ENCODE results near the gene KLK15.

Gene KLK15

DNA sequence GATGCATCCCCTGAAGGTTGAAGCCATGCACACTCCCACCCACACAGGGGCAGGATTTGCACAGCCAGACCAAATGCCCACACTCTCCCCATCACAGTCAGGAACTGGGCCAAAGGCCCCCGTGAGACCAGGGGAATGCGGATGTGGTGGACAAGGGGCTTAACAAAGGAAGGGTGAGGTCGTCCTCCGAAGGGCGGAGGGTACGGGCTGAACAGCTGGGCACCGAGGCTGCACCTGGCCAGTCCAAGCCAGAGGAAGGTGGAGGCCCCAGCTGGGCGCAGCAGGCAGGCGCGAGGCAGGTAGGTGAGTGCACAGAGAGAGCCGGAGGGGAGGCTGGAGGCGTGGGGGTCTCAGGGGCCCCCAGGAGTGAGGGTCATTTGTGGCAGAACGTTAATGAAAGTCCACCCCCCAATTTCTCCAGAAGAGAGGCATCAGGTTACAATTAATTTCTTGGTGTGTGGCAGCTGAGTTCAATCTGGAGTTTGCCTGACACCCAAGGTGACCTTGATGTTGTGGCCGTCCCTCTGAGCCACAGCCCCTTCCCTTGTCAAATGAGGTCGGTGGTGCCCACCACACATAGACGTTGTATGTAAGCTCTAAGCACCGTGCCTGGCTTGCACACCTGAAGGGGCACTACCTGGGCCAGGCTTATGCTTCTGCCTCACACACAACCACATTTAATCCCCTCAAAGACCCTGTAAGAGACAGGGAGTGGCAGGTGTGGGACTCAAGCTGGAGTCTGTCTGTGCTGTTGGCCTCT, 2.9 kb downstream of the KLK15 start:
- Histone ChIP-seq H2BK5ac (ENCODE audit: low read depth, low read length, poor library complexity) (no peak overlapping the region), H3K9me3 (ENCODE audit: insufficient read depth, low read depth, low read length) (peaks cover 8% of the 10 kb centered on the region), H2BK120ac (ENCODE audit: insufficient read depth, low read length, poor library complexity) (no peak overlapping the region), H3K14ac (ENCODE audit: low read length) (no peak overlapping the region), H3K4me2 (ENCODE audit: low read length) (no peak overlapping the region), H3K23ac (ENCODE audit: low read length) (no peak overlapping the region), H4K12ac (ENCODE audit: low read depth, low read length) (no peak overlapping the region), H3K36me3 (ENCODE audit: control insufficient read depth in 1 of 2, insufficient read depth in 2 of 2, low read length in 2 of 2) (no peaks in the 10 kb centered on the region), H3K18ac (ENCODE audit: low read length) (no peak overlapping the region), H3K4ac (ENCODE audit: low read depth, low read length) (no peak overlapping the region), H3K27me3 (ENCODE audit: insufficient read depth, low read length) (no peaks in the 10 kb centered on the region), H4K8ac (ENCODE audit: low read depth, low read length) (no peak overlapping the region), H3K4me1 (ENCODE audit: control insufficient read depth in 1 of 2, insufficient read depth in 2 of 2, low read length in 2 of 2) (peaks cover under 1 to 2% of the 10 kb centered on the region in 2 experiments), H3K79me2 (ENCODE audit: control insufficient read depth, insufficient read depth, low read length, poor library complexity) (no peaks in the 10 kb centered on the region), H3K9ac (ENCODE audit: low read length) (no peak overlapping the region), H4K91ac (ENCODE audit: low read depth, low read length) (no peak overlapping the region), H2BK12ac (ENCODE audit: low read length) (no peak overlapping the region), H3K27ac (ENCODE audit: low read depth, low read length) (no peak overlapping the region), H3K4me3 (ENCODE audit: low read depth, low read length) (no peak overlapping the region), H2AFZ (ENCODE audit: insufficient read depth, low read length, poor library complexity) (no peak overlapping the region), H2AK5ac (ENCODE audit: low read length) (no peak overlapping the region), H3K79me1 (ENCODE audit: low read length) (no peaks in the 10 kb centered on the region)
- WGBS (ENCODE audit: extremely low coverage, insufficient coverage, insufficient read length), result no CpG with 5 or more reads among the region's 17 CpGs
- no peak for DNase-seq

DNA sequence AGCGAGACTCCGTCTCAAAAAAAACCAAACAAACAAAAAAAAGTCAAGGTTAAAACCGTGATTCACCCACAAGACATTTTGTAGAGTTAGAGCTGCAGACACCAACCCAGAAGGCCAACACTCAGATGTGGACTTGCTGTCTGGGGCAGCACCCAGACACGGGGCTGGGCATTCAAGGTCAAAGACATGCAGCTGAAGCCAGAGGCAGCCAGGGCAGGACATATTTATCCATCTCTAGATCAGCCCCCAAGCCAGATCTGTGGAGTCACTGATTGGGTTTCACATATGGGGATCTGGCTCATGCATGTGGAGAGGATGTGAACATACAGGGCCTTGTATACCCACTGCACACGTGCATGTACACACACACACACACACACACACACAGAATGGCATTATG, 3.6 kb downstream of the KLK15 start:
- Histone ChIP-seq H3K9me3 (ENCODE audit: insufficient read depth, low read depth, low read length) (peaks cover 8% of the 10 kb centered on the region), H2AK5ac (ENCODE audit: low read length) (no peak overlapping the region), H3K4me1 (ENCODE audit: control insufficient read depth in 1 of 2, insufficient read depth in 2 of 2, low read length in 2 of 2) (no peaks in the 10 kb centered on the region), H3K4me3 (ENCODE audit: low read depth, low read length) (no peak overlapping the region), H3K18ac (ENCODE audit: low read length) (no peak overlapping the region), H3K79me1 (ENCODE audit: low read length) (no peaks in the 10 kb centered on the region), H3K27ac (ENCODE audit: low read depth, low read length) (no peak overlapping the region), H4K91ac (ENCODE audit: low read depth, low read length) (no peak overlapping the region), H3K27me3 (ENCODE audit: insufficient read depth, low read length) (no peaks in the 10 kb centered on the region), H3K4me2 (ENCODE audit: low read length) (no peak overlapping the region), H3K9ac (ENCODE audit: low read length) (no peak overlapping the region), H3K36me3 (ENCODE audit: control insufficient read depth in 1 of 2, insufficient read depth in 2 of 2, low read length in 2 of 2) (no peaks in the 10 kb centered on the region), H2BK120ac (ENCODE audit: insufficient read depth, low read length, poor library complexity) (no peak overlapping the region), H4K12ac (ENCODE audit: low read depth, low read length) (no peak overlapping the region), H2BK5ac (ENCODE audit: low read depth, low read length, poor library complexity) (no peak overlapping the region), H3K23ac (ENCODE audit: low read length) (no peak overlapping the region), H2AFZ (ENCODE audit: insufficient read depth, low read length, poor library complexity) (no peak overlapping the region), H3K4ac (ENCODE audit: low read depth, low read length) (no peak overlapping the region), H2BK12ac (ENCODE audit: low read length) (no peak overlapping the region), H4K8ac (ENCODE audit: low read depth, low read length) (no peak overlapping the region), H3K14ac (ENCODE audit: low read length) (no peak overlapping the region), H3K79me2 (ENCODE audit: control insufficient read depth, insufficient read depth, low read length, poor library complexity) (no peaks in the 10 kb centered on the region)
- DNase-seq, result no peak
- no CpG with 5 or more reads among the region's 5 CpGs for WGBS (ENCODE audit: extremely low coverage, insufficient coverage, insufficient read length)

- Histone ChIP-seq H2AFZ (ENCODE audit: insufficient read depth, low read length, poor library complexity) (no peak overlapping the region), H3K4ac (ENCODE audit: low read depth, low read length) (no peak overlapping the region), H2AK5ac (ENCODE audit: low read length) (no peak overlapping the region), H3K9ac (ENCODE audit: low read length) (no peak overlapping the region), H3K4me1 (ENCODE audit: control insufficient read depth in 1 of 2, insufficient read depth in 2 of 2, low read length in 2 of 2) (no peaks in the 10 kb centered on the region), H3K4me2 (ENCODE audit: low read length) (no peak overlapping the region), H3K36me3 (ENCODE audit: control insufficient read depth in 1 of 2, insufficient read depth in 2 of 2, low read length in 2 of 2) (no peaks in the 10 kb centered on the region), H3K9me3 (ENCODE audit: insufficient read depth, low read depth, low read length) (peaks cover 8% of the 10 kb centered on the region), H3K4me3 (ENCODE audit: low read depth, low read length) (no peak overlapping the region), H3K18ac (ENCODE audit: low read length) (no peak overlapping the region), H2BK12ac (ENCODE audit: low read length) (no peak overlapping the region), H3K27me3 (ENCODE audit: insufficient read depth, low read length) (no peaks in the 10 kb centered on the region), H4K8ac (ENCODE audit: low read depth, low read length) (no peak overlapping the region), H2BK120ac (ENCODE audit: insufficient read depth, low read length, poor library complexity) (no peak overlapping the region), H2BK5ac (ENCODE audit: low read depth, low read length, poor library complexity) (no peak overlapping the region), H3K23ac (ENCODE audit: low read length) (no peak overlapping the region), H3K79me1 (ENCODE audit: low read length) (no peaks in the 10 kb centered on the region), H3K79me2 (ENCODE audit: control insufficient read depth, insufficient read depth, low read length, poor library complexity) (no peaks in the 10 kb centered on the region), H3K27ac (ENCODE audit: low read depth, low read length) (no peak overlapping the region), H3K14ac (ENCODE audit: low read length) (no peak overlapping the region), H4K12ac (ENCODE audit: low read depth, low read length) (no peak overlapping the region), H4K91ac (ENCODE audit: low read depth, low read length) (no peak overlapping the region)
- WGBS (ENCODE audit: extremely low coverage, insufficient coverage, insufficient read length), result no CpG with 5 or more reads among the region's 14 CpGs
- no peak for DNase-seq
These were observed 5.9 kb downstream of the KLK15 start for GRCh38 chr19:50827476-50827875.

- Histone ChIP-seq H4K8ac (ENCODE audit: low read depth, low read length) (no peak overlapping the region), H3K9me3 (ENCODE audit: insufficient read depth, low read depth, low read length) (peaks cover 9% of the 10 kb centered on the region), H2BK12ac (ENCODE audit: low read length) (no peak overlapping the region), H2AFZ (ENCODE audit: insufficient read depth, low read length, poor library complexity) (no peak overlapping the region), H3K9ac (ENCODE audit: low read length) (no peak overlapping the region), H3K18ac (ENCODE audit: low read length) (no peak overlapping the region), H4K91ac (ENCODE audit: low read depth, low read length) (no peak overlapping the region), H3K79me1 (ENCODE audit: low read length) (no peaks in the 10 kb centered on the region), H2BK120ac (ENCODE audit: insufficient read depth, low read length, poor library complexity) (no peak overlapping the region), H3K14ac (ENCODE audit: low read length) (no peak overlapping the region), H2AK5ac (ENCODE audit: low read length) (no peak overlapping the region), H3K36me3 (ENCODE audit: control insufficient read depth in 1 of 2, insufficient read depth in 2 of 2, low read length in 2 of 2) (no peaks in the 10 kb centered on the region), H3K27me3 (ENCODE audit: insufficient read depth, low read length) (no peaks in the 10 kb centered on the region), H3K23ac (ENCODE audit: low read length) (no peak overlapping the region), H3K4me3 (ENCODE audit: low read depth, low read length) (no peak overlapping the region), H3K79me2 (ENCODE audit: control insufficient read depth, insufficient read depth, low read length, poor library complexity) (no peaks in the 10 kb centered on the region), H2BK5ac (ENCODE audit: low read depth, low read length, poor library complexity) (no peak overlapping the region), H3K4me1 (ENCODE audit: control insufficient read depth in 1 of 2, insufficient read depth in 2 of 2, low read length in 2 of 2) (no peaks in the 10 kb centered on the region), H3K27ac (ENCODE audit: low read depth, low read length) (no peak overlapping the region), H3K4ac (ENCODE audit: low read depth, low read length) (no peak overlapping the region), H3K4me2 (ENCODE audit: low read length) (no peak overlapping the region), H4K12ac (ENCODE audit: low read depth, low read length) (no peak overlapping the region)
- DNase-seq, result no peak
- no CpG with 5 or more reads among the region's 43 CpGs for WGBS (ENCODE audit: extremely low coverage, insufficient coverage, insufficient read length)
These were observed 6.7 kb downstream of the KLK15 start for GRCh38 chr19:50826492-50827240.

All from trophoblast cell (in vitro differentiated cells and primary cell).